SK-N-DZ (cell line): ENCODE data around the gene EEFSEC.

Source experiments
- DNase-seq: peaks from one replicate; pipeline ENCODE4 v3.0.0-alpha.2; 2015; ENCODE audit warnings: low spot score

EEFSEC gene

DNA sequence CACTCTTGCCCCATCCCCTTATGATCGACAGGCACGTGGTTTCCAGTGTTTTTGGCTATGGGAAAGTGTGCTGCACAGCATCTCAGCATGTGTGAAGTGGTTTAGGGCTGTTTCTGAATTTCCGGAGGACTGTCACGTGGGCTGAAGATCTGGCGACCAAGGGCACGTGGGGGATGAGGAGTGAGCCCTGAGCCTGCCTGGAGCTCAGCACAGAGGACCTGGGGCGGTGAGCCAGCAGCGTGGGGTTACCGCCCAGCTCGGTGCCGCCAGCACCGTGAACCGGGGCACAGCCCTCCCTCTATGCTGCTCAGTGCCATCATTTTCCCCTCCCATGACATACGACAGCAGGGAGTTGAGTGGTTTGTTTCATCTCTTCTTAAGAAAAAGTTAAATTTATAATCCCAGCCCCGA, 163.2 kb downstream of the EEFSEC start:
- no peak for DNase-seq

DNA sequence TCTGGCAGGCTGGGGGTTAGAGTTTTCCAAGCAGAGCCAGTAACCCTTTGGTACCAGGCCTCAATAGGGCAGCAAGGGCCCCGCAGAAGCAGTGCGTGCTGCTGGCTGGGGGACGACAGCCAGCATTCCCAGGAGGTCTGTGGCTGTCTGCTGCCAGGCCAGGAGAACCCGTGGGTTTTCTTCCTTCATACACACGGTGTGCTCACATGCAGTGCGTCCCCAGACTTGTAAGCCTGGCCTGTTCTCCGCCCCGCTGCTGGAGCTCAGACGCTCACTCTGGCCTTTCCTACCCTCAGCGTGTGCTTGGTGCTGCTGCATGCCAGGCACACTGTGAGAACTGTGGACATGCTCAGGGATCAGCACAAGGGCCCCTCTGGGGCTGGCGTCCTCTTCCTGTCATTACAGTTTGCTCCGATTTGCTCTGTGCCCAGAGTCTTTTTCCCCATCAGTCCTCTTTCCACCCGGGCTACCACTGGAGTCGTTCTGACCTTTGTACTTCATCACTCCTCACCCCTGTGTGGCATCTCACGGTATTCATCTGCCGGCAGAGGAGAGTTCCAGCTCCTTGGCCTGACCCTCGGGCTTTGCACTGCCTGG, 163.9 kb downstream of the EEFSEC start:
- no peak for DNase-seq

DNA sequence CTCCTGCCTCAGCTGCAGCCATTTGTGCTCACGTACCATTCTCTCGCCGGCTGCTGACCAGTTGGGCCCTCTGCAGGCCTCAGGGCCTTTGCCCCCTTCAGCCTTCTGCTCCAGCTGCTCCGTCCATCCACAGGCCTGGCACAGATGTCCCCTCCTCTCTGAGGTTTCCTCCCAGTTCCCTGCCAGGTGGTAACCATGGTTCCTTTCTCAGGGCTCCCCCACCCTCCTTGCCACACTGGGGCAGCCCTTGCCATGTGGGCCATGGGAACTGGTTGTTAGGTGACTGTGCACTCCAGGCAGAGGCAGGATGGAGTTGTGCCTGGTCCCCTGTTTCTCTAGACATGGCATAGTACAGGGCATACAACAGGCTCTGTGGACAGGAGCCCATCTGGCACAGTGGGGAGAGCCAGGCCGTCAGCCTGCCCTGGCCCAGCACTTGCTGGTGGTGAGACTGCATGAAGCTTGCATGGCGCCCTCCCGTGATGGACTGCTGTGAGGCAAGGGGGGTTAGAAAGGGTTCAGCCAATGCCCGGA, 164.5 kb downstream of the EEFSEC start:
- DNase-seq, result no peak

DNA sequence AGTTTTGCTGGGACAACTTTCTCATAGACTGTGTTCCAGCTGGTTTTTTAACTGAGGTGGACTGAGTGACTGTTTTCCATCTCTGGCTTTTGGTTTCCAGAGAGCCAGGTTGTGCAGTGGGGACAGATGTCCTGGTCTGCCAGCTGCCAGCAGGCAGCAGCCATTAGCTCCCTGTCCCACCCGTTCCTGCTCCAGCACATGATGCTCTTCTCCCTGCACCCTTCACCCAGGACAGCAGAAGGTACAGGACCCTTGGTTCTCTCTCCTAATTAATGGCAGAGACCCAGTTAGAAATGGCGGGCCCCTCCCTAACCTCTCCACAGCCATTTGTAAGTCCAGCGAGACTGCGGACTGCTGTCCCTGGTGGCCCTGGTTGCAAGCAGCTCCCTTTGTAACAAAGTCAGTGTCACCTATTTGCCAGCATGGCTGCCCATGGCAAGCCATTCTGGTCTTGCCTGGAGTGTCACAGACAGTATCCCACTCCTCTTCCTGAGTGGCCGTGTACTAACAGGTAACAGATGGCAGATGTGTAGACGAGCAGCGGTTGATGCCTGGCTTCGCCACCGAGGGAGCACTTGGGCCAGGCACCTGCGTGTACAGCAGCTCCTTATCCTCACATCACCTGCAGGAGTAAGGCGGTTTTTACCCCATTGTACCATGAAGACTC, 165.1 kb downstream of the EEFSEC start:
- no peak for DNase-seq

DNA sequence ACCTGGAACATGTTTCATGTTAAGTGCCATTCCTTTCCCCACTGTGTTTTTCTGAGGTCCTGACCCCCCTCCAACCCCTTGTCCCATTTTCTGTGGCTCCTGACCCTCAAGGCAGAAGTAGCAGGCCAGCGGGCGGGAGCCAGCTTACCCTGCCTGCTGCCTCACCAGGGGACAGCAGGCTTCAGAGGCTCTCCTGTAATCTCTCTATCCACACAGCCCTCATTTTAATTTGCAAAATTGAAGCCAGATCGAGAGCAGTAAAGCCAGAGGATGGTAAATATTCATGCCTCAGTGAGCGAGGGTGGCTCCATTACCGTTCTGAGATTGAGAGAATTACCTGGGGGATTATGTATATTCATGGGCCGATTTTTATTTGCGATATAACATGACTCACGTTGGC, 165.8 kb downstream of the EEFSEC start:
- DNase-seq, result no peak

DNA sequence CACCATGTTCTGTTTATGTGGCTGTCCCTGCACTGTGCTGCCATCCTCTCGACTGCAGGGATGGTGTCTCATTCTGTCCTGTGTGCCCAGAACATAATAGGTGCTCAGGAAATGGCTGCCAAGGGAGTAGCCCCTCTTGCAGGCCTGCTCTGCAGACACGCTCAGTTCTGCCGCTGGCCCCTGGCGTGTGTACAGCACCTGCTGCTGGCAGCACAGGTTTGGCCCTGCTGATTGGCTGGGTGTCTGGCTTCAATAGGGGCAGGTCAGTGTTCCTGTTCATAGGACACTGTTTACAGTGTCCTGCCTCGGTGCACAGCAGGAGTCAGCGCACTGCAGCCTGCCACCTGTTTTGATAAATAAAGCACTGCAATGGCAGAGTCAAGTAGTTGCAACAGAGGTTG, 166.5 kb downstream of the EEFSEC start:
- no peak for DNase-seq

DNA sequence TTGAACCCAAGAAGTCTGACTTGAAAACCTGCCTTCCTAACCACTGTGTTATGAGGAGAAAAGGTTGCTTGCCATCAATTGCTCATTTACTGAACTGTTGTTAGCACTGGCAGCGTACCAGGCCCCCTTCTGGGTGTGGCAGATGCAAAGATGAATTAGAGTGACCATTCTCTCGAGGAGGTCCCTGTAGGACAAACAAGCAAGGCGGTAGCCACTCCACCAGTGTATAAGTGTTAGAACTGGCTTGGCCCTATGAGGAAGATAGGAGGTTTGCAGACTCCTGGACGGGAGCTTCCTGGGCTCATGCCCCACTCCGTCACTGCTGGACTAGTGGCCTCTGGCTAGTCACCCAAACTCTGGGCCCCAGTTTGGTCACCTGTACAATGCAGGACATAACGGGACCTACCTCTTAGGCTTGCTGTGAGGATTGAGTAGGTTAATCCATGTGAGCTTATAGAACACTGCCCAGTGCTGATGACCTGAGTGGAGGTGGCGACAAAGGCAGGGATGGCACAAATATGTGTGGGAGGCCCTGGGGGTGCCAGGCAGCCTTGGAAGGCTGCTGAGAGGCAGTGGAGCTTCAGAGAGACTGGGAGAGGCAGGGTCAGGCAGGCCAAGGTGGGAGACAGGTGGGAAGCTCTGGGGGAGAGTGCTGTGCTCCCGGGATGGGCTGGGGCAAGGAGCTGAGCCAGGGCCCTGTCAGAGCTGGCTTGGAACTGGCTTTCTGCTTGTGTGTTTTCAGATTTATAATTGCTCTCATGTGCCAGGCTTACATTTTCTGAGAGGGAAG, 167.5 kb downstream of the EEFSEC start:
- no peak for DNase-seq

DNA sequence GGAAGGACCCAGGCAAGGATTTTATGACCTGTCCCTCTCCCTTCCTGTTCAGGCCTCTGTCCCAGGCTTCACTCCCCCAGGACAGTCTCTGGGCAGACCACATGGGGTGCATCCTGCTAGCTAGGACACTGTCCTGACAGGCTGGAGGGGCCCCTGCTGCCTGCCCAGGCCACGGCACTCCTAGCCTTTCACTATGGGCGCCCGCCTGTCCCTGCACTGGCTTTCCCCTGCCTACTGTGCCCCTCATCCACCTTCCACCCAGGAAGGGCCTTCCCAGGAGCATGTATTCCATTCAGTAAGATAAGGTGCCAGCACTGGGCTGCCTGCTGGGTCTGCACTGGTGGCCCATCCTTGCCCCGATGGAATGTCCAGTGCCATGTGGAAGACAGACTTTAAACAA, 168.1 kb downstream of the EEFSEC start:
- no peak for DNase-seq

DNA sequence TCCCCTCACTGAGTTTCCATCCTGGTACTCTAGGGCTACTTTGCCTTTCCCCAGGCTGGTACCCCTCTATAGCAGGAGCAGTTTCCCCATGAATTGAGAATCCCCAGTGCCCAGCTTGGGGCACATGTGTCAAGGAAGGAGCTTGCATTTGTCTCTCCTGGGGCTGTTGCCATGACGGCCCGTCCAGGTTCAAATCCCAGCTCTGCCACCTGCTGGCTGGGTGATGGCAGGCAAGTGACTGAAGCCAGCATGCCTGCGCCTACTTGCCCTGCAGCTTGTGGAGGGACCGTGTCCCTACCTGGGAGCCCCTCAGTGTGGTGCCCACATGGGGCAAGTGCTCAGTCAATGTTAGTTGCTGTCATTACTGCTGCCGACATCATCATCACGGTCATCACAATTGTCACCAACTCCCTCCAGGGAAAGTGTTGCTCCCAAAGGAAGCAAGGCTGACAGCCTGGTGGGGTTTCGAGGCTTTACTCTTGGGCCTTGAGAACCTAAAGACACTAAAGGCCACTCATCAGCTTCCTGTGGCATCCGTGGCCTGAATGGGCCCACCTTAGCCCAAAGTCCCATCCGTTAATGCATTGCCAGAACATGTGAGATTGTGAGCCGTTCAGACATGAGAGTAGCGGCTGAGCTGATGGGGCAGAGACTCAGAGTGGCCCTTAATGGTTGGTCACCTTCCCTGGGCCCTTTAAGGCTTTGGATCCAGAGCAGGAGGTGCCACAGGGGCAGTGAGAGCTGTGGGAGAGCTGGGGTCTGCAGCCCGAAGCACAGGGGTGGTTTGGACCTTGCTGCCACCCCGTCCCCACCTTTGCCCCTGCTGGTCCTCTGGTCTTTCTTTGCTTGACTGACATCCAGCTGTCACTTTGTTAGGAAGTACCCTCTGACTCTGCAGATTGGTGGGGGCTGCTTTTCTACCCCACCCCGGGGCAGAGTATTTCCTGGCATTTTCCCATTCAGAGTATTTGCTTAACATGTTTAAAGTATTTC, 169.0 kb downstream of the EEFSEC start:
- DNase-seq, result peak; percentile 44

DNA sequence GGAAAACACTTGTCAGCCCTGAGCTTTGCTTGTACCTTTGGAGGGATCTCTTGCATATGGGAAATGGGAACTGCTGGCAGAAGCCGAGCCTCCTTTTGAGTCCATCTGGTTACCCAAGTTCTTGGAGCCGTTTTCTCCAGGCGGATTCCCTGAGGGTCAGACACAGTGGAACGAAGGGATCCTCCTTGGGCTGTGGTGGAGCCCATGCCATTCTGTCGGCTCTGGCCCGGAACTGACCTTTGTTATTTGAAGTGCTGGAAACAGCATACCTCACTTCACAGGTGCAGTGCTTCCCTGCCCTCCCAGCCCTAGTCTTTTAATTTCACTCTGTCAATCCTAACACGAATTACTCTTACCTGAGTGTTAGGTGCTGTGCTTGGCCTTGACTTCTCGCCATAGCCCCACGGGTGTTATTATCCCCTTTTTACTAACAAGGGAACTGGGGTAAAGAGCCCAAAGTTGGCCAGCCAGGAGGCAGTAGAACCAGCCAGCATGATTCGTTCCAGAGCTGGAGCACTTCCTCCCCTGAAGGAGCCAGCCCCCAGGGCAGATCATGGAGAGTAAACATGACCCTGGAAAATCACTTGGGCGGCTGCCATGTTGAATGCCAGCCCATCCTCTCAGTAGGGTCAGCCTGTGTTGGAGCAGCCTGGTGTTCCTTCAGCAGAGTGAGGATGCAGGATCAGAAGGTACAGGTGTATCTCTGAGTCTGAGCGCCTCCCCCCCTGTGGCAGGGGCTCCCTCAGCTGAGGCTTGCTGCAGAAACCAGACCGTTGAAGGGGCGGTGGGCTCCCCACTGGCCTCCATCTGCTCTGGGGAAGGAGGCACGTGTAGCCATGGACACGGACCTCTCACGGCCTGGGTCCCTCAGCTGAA, 170.2 kb downstream of the EEFSEC start:
- no peak for DNase-seq

DNA sequence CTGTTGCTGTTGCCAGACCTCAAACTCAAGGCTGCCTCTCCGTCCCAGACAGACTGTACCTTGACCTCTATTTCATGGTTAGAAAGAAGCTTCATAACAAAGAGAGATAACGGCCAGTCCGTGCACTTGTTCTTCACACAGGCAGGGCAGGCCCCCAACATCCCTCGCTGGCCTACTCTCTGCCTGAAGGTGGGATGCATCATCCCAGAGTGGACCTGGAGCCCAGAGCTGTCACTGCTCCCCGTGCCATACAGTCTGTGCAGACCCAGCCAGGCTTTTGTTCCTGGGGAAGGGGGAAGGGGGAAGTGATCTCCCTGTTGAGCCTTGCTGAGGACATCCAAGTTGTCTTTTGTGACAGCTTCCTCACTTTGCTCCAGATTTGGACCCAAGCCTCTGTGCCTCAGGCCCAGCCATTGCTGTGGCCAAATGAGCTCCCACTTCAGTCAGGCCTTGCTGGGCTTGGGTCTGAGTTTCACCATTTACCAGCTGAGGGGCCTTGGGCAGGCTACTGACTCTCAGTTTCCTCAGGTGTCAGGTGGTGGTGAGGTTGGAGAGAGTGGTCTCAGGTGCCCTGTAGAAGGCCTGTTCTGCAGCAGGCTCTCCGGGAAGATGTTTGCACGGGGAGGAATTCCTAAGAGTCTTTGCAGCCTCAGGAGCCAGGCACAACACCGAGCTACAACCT, 171.8 kb downstream of the EEFSEC start:
- no peak for DNase-seq

DNA sequence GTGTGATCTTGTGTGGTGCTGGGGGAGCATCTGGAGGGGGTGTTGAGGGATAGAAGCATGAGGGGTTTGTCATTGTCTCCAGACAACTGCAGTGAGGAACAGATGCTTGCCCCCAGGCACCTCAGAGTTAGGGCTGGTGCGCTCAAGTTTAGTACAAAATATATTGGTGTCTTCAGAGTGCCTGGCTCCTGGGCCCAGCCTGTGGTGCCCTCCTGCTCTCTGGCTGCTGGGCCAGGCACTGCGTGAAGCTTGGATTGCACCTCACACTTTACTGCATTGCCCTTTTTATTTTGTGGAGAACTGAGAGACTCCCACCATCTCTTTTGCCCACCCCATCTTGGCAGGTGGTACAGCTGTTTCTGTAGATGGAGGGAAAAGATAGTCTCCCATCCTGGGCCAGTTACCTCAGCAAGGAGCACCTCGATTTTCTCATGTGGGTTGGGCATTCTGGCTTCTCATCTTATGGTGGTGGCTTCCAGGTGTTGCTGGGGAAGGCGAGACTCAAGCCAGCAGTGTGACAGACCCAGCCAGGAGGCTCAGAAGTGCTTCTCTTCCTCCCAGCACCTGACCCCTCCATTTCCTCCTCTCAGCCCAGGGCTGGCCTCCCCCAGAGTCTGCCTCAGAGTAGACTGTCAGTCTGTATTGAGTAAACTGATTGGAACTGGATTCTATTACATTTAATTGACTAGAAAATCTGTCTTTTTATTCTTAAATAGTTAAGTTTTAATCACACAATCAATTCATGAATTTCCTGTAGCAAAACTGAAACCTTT, 173.0 kb downstream of the EEFSEC start:
- no peak for DNase-seq

DNA sequence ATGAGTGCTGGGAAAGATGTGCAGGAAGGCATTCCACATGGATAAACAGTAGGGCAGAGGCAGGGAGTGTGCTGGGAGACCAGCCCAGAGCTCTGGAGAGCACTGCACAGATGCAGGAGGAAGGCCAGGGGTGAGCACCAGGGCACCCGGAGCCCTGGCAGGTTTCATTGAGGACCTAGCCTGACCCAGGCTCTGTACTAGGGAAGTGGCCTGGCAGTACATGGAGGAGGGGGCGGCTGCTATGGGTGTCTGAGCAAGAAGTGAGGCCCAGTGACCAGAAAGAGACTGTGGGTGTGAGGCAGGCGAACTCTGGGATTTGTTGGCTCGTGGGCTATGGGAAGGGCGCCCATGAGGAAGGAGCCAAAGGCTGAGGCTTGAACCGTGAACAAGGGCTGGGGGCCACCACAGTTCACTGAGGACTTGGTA, 174.3 kb downstream of the EEFSEC start:
- no peak for DNase-seq

DNA sequence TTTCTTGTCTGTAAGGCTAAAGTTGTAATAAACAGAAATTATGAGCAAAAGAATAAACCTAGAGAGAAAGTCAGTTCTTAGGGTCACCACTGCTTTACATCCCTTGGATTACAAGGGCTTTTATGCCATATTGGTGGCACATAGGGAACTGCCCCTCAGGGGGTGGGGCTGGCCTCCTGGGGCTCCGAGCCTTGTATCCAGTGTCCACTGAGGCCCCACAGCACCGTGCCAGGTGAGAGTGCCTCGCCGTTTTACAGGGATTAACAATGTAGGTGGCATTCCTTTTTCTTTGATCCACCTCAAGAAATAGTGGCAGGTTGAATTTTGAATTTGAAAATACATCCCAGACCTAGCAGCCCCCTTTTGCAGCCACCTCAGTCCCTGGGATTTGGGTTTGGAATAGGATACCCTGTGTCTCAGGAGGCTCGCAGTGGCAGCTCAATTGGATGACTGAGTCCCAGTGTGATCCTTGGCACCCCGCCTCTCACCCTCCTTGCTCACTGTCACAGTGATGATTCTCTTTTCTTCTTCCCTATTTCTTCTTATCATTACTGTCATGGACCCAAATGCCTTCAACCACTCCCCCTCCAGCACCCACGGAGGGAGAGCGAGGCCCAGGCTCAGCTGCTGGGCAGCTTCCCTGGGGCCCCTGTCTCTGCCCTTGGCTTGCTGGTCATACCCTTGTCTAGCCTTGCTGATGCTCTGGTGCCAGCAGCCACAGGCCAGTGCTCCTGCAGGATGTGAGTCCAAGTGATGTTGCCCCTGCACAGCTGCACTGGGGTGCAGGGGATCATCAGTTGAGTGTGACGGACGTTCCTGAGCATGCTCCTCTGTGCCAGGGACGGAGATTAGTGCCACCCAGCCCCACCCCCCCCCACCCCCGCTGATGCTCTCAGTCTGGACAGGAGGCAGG, 175.5 kb downstream of the EEFSEC start:
- DNase-seq, result no peak

DNA sequence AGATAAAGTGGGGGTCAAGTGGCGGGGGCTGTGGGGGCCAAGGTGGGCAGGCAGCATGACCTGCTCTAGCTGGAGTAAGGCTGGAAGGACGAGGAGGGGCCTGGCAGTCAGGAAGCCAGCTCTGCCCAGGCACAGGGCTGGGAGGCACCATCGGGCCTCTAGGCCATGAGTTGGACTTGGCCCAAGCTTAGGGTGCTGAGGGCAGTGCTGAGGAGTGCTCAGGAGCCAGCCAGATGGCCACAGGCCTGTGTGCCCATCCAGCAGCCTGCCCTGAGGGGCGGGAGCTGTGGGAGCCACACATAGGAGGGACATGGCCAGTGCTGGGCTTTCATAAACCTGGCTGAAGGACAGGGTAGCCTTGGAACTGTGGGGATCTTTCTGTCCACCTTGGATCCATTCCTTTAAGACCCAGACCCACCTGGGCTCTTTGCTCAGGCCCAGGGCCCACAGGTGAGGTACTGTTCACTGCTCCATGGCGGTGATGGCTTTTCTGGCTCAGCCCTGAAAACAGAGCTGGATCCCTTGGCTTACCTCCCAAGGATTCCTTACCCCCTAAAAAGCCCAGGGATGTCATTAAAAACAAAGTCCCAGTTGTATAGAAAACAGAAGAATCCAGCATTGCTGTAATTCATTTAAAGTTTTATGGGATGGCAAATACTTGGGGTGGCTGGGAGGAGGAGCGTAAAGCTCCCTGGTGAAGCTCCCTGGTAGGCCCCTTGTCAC, 176.4 kb downstream of the EEFSEC start:
- no peak for DNase-seq

DNA sequence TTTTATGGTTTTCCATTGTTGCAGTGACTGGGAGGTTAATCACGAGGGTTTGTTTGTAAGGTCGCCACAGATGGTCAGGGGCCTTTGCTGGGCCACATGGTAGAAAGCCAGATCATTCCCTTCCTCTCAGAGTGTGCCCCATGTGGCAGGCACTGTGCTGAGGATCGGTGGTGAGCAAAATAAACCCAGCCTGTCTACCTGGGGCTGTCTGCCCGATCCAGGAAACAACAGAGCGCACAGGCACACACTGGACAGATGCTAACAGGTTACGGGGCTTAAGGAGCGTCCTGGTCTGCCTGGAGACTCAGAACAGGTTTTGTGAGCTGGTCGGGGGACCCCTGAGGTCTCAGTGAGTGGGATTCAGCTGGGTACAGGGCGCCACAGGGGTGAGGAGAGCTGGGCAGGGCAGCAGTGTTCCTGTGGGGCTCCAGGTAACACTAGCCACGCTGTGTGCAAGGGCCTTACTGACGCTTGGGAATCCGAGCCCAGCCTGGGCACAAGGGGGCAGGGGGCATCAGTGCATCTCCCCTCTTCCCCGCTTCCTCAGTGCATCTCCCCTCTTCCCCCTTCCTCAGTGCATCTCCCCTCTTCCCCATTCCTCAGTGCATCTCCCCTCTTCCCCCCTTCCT, 177.0 kb downstream of the EEFSEC start:
- no peak for DNase-seq
